Breast epithelium (tissue), 3 donors: ENCODE measurements around the gene TOP3B.

ENCODE experiments used
- POLR2A ChIP-seq: fragments of 450-650 bp; IDR thresholded peaks from one replicate; pipeline ENCODE4 v1.6.1; 2016; ENCODE audit warnings: antibody characterized with exemption, mild to moderate bottlenecking, moderate library complexity
- POLR2AphosphoS5 ChIP-seq, 3 donors: sonication (generic); formaldehyde crosslinking; IDR thresholded peaks; one replicate each; pipeline ENCODE4 v1.6.1; 2017; ENCODE audit warnings: antibody characterized with exemption in 3 of 3
- TF ChIP-seq, protein P1 (sequence below), 3 donors: fragments of 450-650 bp; IDR thresholded peaks; one replicate each; pipeline ENCODE4 v1.5.1; 2016 to 2017; ENCODE audit warnings: antibody characterized with exemption in 3 of 3, mild to moderate bottlenecking in 3 of 3, moderate library complexity in 3 of 3

GRCh38 chr22:21949569-21949918 lies 33.0 kb downstream of the TOP3B start:
- TF ChIP-seq, protein P1, sequence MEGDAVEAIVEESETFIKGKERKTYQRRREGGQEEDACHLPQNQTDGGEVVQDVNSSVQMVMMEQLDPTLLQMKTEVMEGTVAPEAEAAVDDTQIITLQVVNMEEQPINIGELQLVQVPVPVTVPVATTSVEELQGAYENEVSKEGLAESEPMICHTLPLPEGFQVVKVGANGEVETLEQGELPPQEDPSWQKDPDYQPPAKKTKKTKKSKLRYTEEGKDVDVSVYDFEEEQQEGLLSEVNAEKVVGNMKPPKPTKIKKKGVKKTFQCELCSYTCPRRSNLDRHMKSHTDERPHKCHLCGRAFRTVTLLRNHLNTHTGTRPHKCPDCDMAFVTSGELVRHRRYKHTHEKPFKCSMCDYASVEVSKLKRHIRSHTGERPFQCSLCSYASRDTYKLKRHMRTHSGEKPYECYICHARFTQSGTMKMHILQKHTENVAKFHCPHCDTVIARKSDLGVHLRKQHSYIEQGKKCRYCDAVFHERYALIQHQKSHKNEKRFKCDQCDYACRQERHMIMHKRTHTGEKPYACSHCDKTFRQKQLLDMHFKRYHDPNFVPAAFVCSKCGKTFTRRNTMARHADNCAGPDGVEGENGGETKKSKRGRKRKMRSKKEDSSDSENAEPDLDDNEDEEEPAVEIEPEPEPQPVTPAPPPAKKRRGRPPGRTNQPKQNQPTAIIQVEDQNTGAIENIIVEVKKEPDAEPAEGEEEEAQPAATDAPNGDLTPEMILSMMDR (IDR thresholded peaks at IDR 0.05) = no peak
- no peak for TF ChIP-seq POLR2AphosphoS5 (IDR thresholded peaks at IDR 0.05)
- no peak for TF ChIP-seq POLR2A
